SK-N-SH (cell line): Measurements from ENCODE around the gene POU2AF1.

Experiments used
- POLR2AphosphoS5 ChIP-seq: IDR thresholded peaks from 2 replicates; pipeline ENCODE4 v1.6.1; 2012; ENCODE audit warnings: low read depth, low read length
- RXRA ChIP-seq: IDR thresholded peaks from 2 replicates; pipeline ENCODE4 v1.4.0; 2012; ENCODE audit warnings: low read depth, mild to moderate bottlenecking, borderline replicate concordance
- SIN3A ChIP-seq: IDR thresholded peaks from 2 replicates; pipeline ENCODE4 v1.6.1; 2012; ENCODE audit warnings: low read depth, mild to moderate bottlenecking, low read length, moderate library complexity, borderline replicate concordance
- TF ChIP-seq, protein P1 (sequence below): IDR thresholded peaks from 2 replicates; pipeline ENCODE4; 2012
- TF ChIP-seq, protein P2 (sequence below): fragments of 200-600 bp; sonication (generic); IDR thresholded peaks from 2 replicates; pipeline ENCODE4 v1.6.1; 2017; ENCODE audit warnings: antibody characterized with exemption, mild to moderate bottlenecking, moderate library complexity
- TF ChIP-seq, protein P3 (sequence below): IDR thresholded peaks from 2 replicates; pipeline ENCODE4 v1.6.1; 2012; ENCODE audit warnings: mild to moderate bottlenecking, low read depth, low read length, moderate library complexity

DNA sequence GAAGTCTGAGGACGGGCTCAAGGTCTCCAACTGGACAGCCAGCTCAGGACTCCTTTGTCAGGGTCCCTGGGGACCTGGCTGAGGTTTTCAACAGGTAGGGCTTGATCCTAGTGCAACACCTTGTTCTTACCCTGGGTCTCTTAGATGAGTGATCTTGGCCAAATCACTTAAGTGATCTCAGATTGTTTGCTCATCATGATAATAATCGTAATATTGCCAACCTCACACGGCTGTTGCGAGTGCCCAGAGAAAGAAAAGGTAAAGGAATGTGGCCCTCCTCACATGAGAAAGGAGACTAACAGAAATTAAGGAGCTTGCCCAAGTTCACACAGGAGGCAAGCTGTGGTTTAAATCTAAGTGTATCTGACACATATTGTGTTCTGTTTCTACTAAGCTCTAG lies 52.3 kb downstream of the POU2AF1 start:
- TF ChIP-seq SIN3A, result no peak
- TF ChIP-seq, protein P1, sequence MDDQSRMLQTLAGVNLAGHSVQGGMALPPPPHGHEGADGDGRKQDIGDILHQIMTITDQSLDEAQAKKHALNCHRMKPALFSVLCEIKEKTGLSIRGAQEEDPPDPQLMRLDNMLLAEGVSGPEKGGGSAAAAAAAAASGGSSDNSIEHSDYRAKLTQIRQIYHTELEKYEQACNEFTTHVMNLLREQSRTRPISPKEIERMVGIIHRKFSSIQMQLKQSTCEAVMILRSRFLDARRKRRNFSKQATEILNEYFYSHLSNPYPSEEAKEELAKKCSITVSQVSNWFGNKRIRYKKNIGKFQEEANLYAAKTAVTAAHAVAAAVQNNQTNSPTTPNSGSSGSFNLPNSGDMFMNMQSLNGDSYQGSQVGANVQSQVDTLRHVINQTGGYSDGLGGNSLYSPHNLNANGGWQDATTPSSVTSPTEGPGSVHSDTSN, result no peak
- TF ChIP-seq, protein P2, sequence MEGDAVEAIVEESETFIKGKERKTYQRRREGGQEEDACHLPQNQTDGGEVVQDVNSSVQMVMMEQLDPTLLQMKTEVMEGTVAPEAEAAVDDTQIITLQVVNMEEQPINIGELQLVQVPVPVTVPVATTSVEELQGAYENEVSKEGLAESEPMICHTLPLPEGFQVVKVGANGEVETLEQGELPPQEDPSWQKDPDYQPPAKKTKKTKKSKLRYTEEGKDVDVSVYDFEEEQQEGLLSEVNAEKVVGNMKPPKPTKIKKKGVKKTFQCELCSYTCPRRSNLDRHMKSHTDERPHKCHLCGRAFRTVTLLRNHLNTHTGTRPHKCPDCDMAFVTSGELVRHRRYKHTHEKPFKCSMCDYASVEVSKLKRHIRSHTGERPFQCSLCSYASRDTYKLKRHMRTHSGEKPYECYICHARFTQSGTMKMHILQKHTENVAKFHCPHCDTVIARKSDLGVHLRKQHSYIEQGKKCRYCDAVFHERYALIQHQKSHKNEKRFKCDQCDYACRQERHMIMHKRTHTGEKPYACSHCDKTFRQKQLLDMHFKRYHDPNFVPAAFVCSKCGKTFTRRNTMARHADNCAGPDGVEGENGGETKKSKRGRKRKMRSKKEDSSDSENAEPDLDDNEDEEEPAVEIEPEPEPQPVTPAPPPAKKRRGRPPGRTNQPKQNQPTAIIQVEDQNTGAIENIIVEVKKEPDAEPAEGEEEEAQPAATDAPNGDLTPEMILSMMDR, result no peak
- TF ChIP-seq RXRA, result no peak
- TF ChIP-seq, protein P3, sequence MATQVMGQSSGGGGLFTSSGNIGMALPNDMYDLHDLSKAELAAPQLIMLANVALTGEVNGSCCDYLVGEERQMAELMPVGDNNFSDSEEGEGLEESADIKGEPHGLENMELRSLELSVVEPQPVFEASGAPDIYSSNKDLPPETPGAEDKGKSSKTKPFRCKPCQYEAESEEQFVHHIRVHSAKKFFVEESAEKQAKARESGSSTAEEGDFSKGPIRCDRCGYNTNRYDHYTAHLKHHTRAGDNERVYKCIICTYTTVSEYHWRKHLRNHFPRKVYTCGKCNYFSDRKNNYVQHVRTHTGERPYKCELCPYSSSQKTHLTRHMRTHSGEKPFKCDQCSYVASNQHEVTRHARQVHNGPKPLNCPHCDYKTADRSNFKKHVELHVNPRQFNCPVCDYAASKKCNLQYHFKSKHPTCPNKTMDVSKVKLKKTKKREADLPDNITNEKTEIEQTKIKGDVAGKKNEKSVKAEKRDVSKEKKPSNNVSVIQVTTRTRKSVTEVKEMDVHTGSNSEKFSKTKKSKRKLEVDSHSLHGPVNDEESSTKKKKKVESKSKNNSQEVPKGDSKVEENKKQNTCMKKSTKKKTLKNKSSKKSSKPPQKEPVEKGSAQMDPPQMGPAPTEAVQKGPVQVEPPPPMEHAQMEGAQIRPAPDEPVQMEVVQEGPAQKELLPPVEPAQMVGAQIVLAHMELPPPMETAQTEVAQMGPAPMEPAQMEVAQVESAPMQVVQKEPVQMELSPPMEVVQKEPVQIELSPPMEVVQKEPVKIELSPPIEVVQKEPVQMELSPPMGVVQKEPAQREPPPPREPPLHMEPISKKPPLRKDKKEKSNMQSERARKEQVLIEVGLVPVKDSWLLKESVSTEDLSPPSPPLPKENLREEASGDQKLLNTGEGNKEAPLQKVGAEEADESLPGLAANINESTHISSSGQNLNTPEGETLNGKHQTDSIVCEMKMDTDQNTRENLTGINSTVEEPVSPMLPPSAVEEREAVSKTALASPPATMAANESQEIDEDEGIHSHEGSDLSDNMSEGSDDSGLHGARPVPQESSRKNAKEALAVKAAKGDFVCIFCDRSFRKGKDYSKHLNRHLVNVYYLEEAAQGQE, result no peak
- no peak for TF ChIP-seq POLR2AphosphoS5
